Esophagus (tissue), 2 donors: Measurements from ENCODE around the gene FFAR3. TPM values are rescaled to one million over a fixed set of nuclear protein-coding genes. Genes with fewer than 3 reads are reported as not detected.
"Not testable (repeated sequence)": the region's sequence is repeated elsewhere in the genome, so short reads cannot be mapped to it uniquely, and the experiment has no call there.

Experiments
- H3K27ac ChIP-seq, 2 donors: one replicate each; pipeline ENCODE4 v1.5.1; 2013; ENCODE audit warnings: low read depth in 2 of 2, mild to moderate bottlenecking in 2 of 2, inconsistent platforms in 1 of 2, low read length in 1 of 2, moderate library complexity in 1 of 2
- H3K27me3 ChIP-seq, 2 donors: one replicate each; pipeline ENCODE4 v1.6.1; 2013; ENCODE audit warnings: low read length in 2 of 2, control low read depth in 1 of 2, mild to moderate bottlenecking in 1 of 2; ENCODE audit not compliant: insufficient read depth in 2 of 2, control insufficient read depth in 1 of 2
- H3K36me3 ChIP-seq, 2 donors: one replicate each; pipeline ENCODE4 v1.6.1; 2013; ENCODE audit warnings: low read length in 1 of 2; ENCODE audit not compliant: control insufficient read depth in 2 of 2, insufficient read depth in 2 of 2
- H3K4me1 ChIP-seq, 2 donors: one replicate each; pipeline ENCODE4 v1.6.1; 2013; ENCODE audit warnings: low read length in 1 of 2; ENCODE audit not compliant: control insufficient read depth in 2 of 2, insufficient read depth in 2 of 2
- H3K4me3 ChIP-seq, 2 donors: one replicate each; pipeline ENCODE4 v1.5.1; 2013; ENCODE audit warnings: low read length in 2 of 2, mild to moderate bottlenecking in 2 of 2, low read depth in 1 of 2, moderate library complexity in 1 of 2
- H3K9me3 ChIP-seq, 2 donors: one replicate each; pipeline ENCODE4 v1.6.1; 2013; ENCODE audit warnings: mild to moderate bottlenecking in 2 of 2, low read depth in 1 of 2, low read length in 1 of 2, moderate library complexity in 1 of 2; ENCODE audit not compliant: control insufficient read depth in 2 of 2, insufficient read depth in 1 of 2
- WGBS, 2 donors: extraction: QIAGEN DNeasy Blood & Tissue Kit; methylation state at CpG; one replicate each; pipeline ENCODE4 v1.1.7; 2013; 5-methylcytosine and 5-hydroxymethylcytosine counted together
- polyA plus RNA-seq, 2 donors: library from polyadenylated mRNA; stranded (reverse); fragments of 200-250 nt; gene quantifications; one replicate each; pipeline ENCODE4 v1.2.3, GENCODE V29; 2013
- donor health status: healthy with polysubstance abuse.
- donor health status: Bipolar disorder and iron deficiency.

Gene FFAR3
- polyA plus RNA-seq, 2 donors, result not detected

- no peaks in the 10 kb centered on the region for H3K4me1 ChIP-seq
- no peak overlapping the region for H3K27ac ChIP-seq
- WGBS, 2 donors, result 41 to 82% methylated on average over 1 of the region's 1 CpG
- no peaks in the 10 kb centered on the region for H3K9me3 ChIP-seq
- H3K4me3 ChIP-seq, result no peak overlapping the region
- H3K27me3 ChIP-seq, result no peaks in the 10 kb centered on the region
- H3K36me3 ChIP-seq, result no peaks in the 10 kb centered on the region
Measured at GRCh38 chr19:35368378-35368777, 10.1 kb downstream of the FFAR3 start.

DNA sequence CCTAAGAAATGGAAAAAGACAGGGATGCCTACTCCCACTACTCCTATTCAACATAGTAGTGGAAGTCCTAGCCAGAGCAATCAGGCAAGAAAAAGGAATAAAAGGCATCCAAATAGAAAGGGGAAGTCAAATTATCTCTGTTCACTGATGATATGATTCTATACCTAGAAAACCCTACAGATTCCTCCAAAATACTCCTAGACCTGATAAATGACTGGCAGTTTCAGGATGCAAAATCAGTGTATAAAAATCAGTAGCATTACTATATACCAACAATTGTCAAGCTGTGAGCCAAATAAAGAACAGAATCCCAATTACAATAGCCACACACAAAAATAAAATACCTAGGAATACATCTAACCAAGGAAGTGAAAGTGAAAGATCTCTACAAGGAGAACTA lies 11.3 kb downstream of the FFAR3 start:
- no peak overlapping the region for H3K4me3 ChIP-seq
- no peak overlapping the region for H3K27ac ChIP-seq

GRCh38 chr19:35370722-35371121 lies 12.5 kb downstream of the FFAR3 start, which contains the start of gene GPR42:
TSS of gene GPR42 (plus strand) at chr19:35371068. CDS start at chr19:35371360, 292 bp downstream.
- 88 to 94% methylated on average over 6 to 7 of the region's 8 CpGs for WGBS, 2 donors
- Histone ChIP-seq H3K4me3 (no peak within 1 kb of the TSS), H3K9me3 (no peaks in the 10 kb centered on the region), H3K27ac (no peak within 1 kb of the TSS), H3K4me1 (no peaks in the 10 kb centered on the region), H3K27me3 (no peaks in the 10 kb centered on the region), H3K36me3 (no peaks in the 10 kb centered on the region)

More for the DNA sequence above, 11.3 kb downstream of the FFAR3 start:
- no peaks in the 10 kb centered on the region for H3K27me3 ChIP-seq
- H3K36me3 ChIP-seq, result no peaks in the 10 kb centered on the region
- H3K9me3 ChIP-seq, result no peaks in the 10 kb centered on the region
- no peaks in the 10 kb centered on the region for H3K4me1 ChIP-seq

DNA sequence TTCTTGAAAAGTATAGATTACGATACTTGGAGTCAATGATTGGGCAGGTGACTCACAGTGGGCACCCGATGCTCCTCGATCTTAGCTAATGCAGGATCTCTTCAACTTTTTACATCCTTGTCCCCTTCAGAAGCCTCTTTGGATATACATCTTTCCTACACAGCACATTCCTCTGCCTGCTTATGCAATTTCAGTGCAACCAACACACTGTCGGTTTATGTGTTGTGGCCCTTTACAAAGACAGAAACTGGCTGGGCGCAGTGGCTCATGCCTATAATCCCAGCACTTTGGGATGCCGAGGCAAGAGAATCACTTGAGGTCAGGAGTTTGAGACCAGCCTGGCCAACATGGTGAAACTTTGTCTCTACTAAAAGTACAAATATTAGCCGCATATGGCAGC lies 15.2 kb downstream of the FFAR3 start:
- H3K4me3 ChIP-seq, result no peak overlapping the region
- H3K27ac ChIP-seq, result no peak overlapping the region
- WGBS, 2 donors, result 83 to 84% methylated on average over 7 of the region's 7 CpGs
- H3K27me3 ChIP-seq, result no peaks in the 10 kb centered on the region
- H3K4me1 ChIP-seq, result no peaks in the 10 kb centered on the region
- no peaks in the 10 kb centered on the region for H3K36me3 ChIP-seq
- H3K9me3 ChIP-seq, result no peaks in the 10 kb centered on the region

DNA sequence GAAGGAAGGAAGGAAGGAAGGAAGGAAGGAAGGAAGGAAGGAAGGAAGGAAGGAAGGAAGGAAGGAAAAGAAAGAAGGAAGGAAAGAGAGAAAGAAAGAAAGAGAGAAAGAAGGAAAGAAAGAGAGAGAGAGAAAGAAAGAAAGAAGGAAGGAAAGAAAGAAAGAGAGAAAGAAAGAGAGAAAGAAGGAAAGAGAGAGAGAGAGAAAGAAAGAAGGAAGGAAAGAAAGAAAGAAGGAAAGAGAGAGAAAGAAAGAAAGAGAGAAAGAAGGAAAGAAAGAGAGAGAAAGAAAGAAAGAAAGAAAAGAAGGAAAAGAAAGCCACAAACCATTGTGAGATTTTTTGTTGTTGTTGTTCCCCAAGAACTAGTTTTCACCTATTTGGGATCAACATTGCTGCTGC lies 15.8 kb downstream of the FFAR3 start:
- H3K9me3 ChIP-seq, H3K4me1 ChIP-seq, H3K27me3 ChIP-seq, H3K36me3 ChIP-seq, H3K27ac ChIP-seq, H3K4me3 ChIP-seq: not testable (repeated sequence)

- no peaks in the 10 kb centered on the region for H3K36me3 ChIP-seq
- no peaks in the 10 kb centered on the region for H3K4me1 ChIP-seq
- no peak overlapping the region for H3K27ac ChIP-seq
- H3K9me3 ChIP-seq, result no peaks in the 10 kb centered on the region
- no peaks in the 10 kb centered on the region for H3K27me3 ChIP-seq
- 85 to 86% methylated on average over 12 of the region's 12 CpGs for WGBS, 2 donors
- no peak overlapping the region for H3K4me3 ChIP-seq
Measured at GRCh38 chr19:35375505-35376307, 17.4 kb downstream of the FFAR3 start.

DNA sequence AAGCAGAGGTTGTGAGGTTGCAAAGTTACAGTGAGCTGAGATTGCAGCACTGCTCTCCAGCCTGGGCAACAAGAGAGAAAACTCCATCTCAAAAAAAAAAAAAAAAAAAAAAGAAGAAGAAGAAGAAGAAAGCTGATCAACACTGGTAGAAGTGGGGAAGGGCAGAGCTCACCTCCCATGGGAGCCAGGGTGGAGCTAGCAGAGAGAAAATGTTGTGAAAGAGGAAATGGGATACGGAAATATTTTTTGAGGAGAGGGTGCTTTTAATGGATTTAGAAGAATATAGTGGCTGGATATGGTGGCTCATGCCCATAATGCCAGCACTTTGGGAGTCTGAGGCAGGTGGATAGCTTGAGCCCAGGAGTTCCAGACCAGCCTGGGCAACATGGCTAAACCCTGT lies 19.4 kb downstream of the FFAR3 start:
- no peaks in the 10 kb centered on the region for H3K36me3 ChIP-seq
- no peaks in the 10 kb centered on the region for H3K4me1 ChIP-seq
- 48 to 51% methylated on average over 1 of the region's 1 CpG for WGBS, 2 donors
- H3K27ac ChIP-seq, result no peak overlapping the region
- no peaks in the 10 kb centered on the region for H3K9me3 ChIP-seq
- no peak overlapping the region for H3K4me3 ChIP-seq
- H3K27me3 ChIP-seq, result no peaks in the 10 kb centered on the region

DNA sequence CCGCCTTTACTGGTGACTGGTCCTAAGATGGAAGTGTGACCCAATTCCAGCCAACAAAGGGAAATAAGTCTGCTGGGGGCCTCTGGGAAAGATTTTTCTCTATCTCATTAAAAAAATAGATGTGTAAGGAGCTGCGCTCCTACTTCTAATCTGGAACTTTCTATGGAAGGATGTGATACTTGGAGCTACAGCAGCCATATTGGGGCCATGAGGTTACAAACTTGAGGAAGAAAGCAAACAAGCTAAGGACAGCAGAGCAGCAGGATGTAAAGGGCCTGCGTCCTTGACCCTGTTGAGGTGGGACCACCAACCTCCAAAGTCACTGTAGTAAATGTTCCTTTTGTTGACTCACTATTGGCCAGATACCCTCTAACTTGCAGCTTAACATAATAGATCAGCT lies 20.1 kb downstream of the FFAR3 start:
- 94 to 96% methylated on average over 3 of the region's 3 CpGs for WGBS, 2 donors
- no peak overlapping the region for H3K4me3 ChIP-seq

GRCh38 chr19:35379545-35379944 lies 21.3 kb downstream of the FFAR3 start:
- not testable (repeated sequence) for H3K27ac ChIP-seq, H3K36me3 ChIP-seq, H3K4me1 ChIP-seq, H3K4me3 ChIP-seq, H3K27me3 ChIP-seq, H3K9me3 ChIP-seq
- 91 to 93% methylated on average over 5 of the region's 5 CpGs for WGBS, 2 donors

More for the DNA sequence above, 20.1 kb downstream of the FFAR3 start:
- no peak overlapping the region for H3K27ac ChIP-seq
- no peaks in the 10 kb centered on the region for H3K36me3 ChIP-seq
- H3K27me3 ChIP-seq, result no peaks in the 10 kb centered on the region
- H3K9me3 ChIP-seq, result no peaks in the 10 kb centered on the region
- no peaks in the 10 kb centered on the region for H3K4me1 ChIP-seq

DNA sequence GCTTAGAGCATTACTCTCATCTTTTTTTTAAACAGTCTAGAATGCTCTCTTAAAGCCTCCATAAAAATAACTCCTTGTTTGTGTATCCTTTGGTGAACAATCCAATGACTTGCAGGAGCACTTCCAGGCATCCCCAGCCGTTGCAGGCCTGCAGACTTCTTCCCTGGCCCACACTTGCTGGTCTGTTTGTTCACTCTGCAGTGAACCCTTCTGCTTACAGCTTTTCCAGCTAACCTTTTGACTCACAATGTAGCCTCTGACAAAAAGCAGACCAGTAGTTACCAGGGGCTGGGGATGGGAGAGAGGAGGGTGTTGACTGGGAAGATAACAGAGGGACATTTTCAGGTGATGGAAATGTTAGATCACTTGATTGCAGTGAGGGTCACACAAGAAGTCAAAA lies 21.7 kb downstream of the FFAR3 start:
- no peak overlapping the region for H3K27ac ChIP-seq
- no peak overlapping the region for H3K4me3 ChIP-seq
- H3K27me3 ChIP-seq, result no peaks in the 10 kb centered on the region
- H3K9me3 ChIP-seq, result no peaks in the 10 kb centered on the region
- 28 to 32% methylated on average over 1 of the region's 1 CpG for WGBS, 2 donors
- no peaks in the 10 kb centered on the region for H3K4me1 ChIP-seq
- no peaks in the 10 kb centered on the region for H3K36me3 ChIP-seq
